Right lobe of liver (tissue), 6 donors: ENCODE data around the gene MLLT1. TPM values are rescaled to one million over a fixed set of nuclear protein-coding genes. Genes with fewer than 3 reads are reported as not detected.

Experiments used
- ATAC-seq, 4 donors: fragments of 200-7000 bp; cut with Tn5 transposase; one replicate each; pipeline ENCODE4 v1.9.1; 2020; ENCODE audit warnings: mild to moderate bottlenecking in 4 of 4, moderate library complexity in 4 of 4
- DNase-seq, 3 donors: peaks; one replicate each; pipeline ENCODE4 v3.0.0-alpha.2; 2020
- H3K27ac ChIP-seq, 3 donors: fragments of 200-600 bp; one replicate each; pipeline ENCODE4 v1.8.0; 2022
- H3K27me3 ChIP-seq, 2 donors: fragments of 200-600 bp; one replicate each; pipeline ENCODE4 v1.8.0; 2022
- H3K36me3 ChIP-seq, 4 donors: fragments of 200-600 bp; sonication (generic) in 1 of 4; one replicate each; pipeline versions ENCODE4 v1.5.1 to v1.8.0; 2017 to 2022; ENCODE audit warnings: control low read depth in 1 of 4
- H3K4me1 ChIP-seq, 4 donors: fragments of 200-600 bp; sonication (generic) in 1 of 4; one replicate each; pipeline versions ENCODE4 v1.5.1 to v1.8.0; 2017 to 2022; ENCODE audit warnings: control low read depth in 1 of 4
- H3K4me3 ChIP-seq, 3 donors: fragments of 200-600 bp; one replicate each; pipeline ENCODE4 v1.8.0; 2022
- H3K9me3 ChIP-seq, 4 donors: fragments of 200-600 bp; sonication (generic) in 1 of 4; one replicate each; pipeline versions ENCODE4 v1.5.1 to v1.8.0; 2017 to 2022; ENCODE audit warnings: control low read depth in 1 of 4
- CTCF ChIP-seq, 4 donors: fragments of 200-600 bp in 3 of 4; fragments of 450-650 bp in 1 of 4; IDR thresholded peaks; one replicate each; pipeline versions ENCODE4 v1.5.1 to v1.8.0; 2016 to 2022; ENCODE audit warnings: antibody characterized with exemption in 4 of 4, mild to moderate bottlenecking in 2 of 4
- POLR2A ChIP-seq: fragments of 450-650 bp; IDR thresholded peaks from one replicate; pipeline ENCODE4 v1.6.1; 2017; ENCODE audit warnings: antibody characterized with exemption, mild to moderate bottlenecking
- WGBS: methylation state at CpG from one replicate; pipeline ENCODE4 v1.1.6; 2018; ENCODE audit warnings: low coverage, low lambda C conversion rate; ENCODE audit not compliant: insufficient coverage; ENCODE audit errors: missing lambda C conversion rate; 5-methylcytosine and 5-hydroxymethylcytosine counted together
- intact Hi-C, 2 donors: fragments of 100-400 bp; cut with DNase I; formaldehyde crosslinking; loops; one replicate each; pipeline versions ENCODE4 v1.11.2 to v1.14.1; 2022
- total RNA-seq, 6 experiments: library from RNA; depleted of rRNA in 2 of 6; stranded (reverse); fragments of >200 nt in 2 of 6; fragmentation: NEBNext Ultra II Directional in 3 of 6; extraction: Animal tissue kit (Norgen Biotek cat#: 25700) in 3 of 6; gene quantifications; one replicate each; pipeline versions ENCODE4 v1.1.0 to v1.2.4, GENCODE V29; 2016 to 2023
- donor health status: DM: no; HTN: yes; CAD: no.
- donor health status: DM: no; HTN: no; CAD: no.
- donor health status: DM: no; HTN: no; CAD: no.
- donor health status: DM: no; HTN: yes; CAD: no.
- donor health status: DM: no; HTN: yes; CAD: no.

MLLT1 gene
- total RNA-seq, 6 experiments from 2014 or later: 11.3 to 24.3 (median 15.3) TPM

- no peak for TF ChIP-seq POLR2A
- no peak for TF ChIP-seq CTCF (IDR thresholded peaks at IDR 0.05)
- intact Hi-C loops: no loop called here
- Histone ChIP-seq H3K27me3 (no peaks in the 10 kb centered on the region), H3K4me3 (no peak overlapping the region), H3K9me3 (no peaks in the 10 kb centered on the region), H3K27ac (no peak overlapping the region), H3K4me1 (peaks cover 0 to 57% (median 27%) of the 10 kb centered on the region in 4 donors), H3K36me3 (no peaks in the 10 kb centered on the region)
- ATAC-seq (no peak), DNase-seq (no peak)
- 61% methylated on average over 7 of the region's 9 CpGs for WGBS
Observed at GRCh38 chr19:6278051-6278450, 1.7 kb downstream of the MLLT1 start.

GRCh38 chr19:6276447-6276846, 3.3 kb downstream of the MLLT1 start:
- ATAC-seq (no peak), DNase-seq (peak in 1 of 3 donors; percentile 58)
- H3K4me3 ChIP-seq: no peak overlapping the region
- no peaks in the 10 kb centered on the region for H3K27me3 ChIP-seq
- H3K4me1 ChIP-seq: peaks cover 0 to 71% (median 35%) of the 10 kb centered on the region in 4 donors
- TF ChIP-seq POLR2A: no peak
- no peak for TF ChIP-seq CTCF (IDR thresholded peaks at IDR 0.05)
- no peaks in the 10 kb centered on the region for H3K36me3 ChIP-seq
- intact Hi-C loops: no loop called here
- no peak overlapping the region for H3K27ac ChIP-seq
- no peaks in the 10 kb centered on the region for H3K9me3 ChIP-seq
- WGBS: 70% methylated on average over 8 of the region's 12 CpGs

- H3K27me3 ChIP-seq: no peaks in the 10 kb centered on the region
- H3K4me1 ChIP-seq: peaks cover 0 to 83% (median 40%) of the 10 kb centered on the region in 4 donors
- DNase-seq (no peak), ATAC-seq (no peak)
- H3K4me3 ChIP-seq: peak overlapping the region in 1 of 3 donors; percentile 16
- WGBS: 37% methylated on average over 8 of the region's 18 CpGs
- peak overlapping the region; percentile 77 to 80 (median 78) for H3K27ac ChIP-seq
- no peaks in the 10 kb centered on the region for H3K36me3 ChIP-seq
- no peak for TF ChIP-seq POLR2A
- no peak for TF ChIP-seq CTCF (IDR thresholded peaks at IDR 0.05)
- no peaks in the 10 kb centered on the region for H3K9me3 ChIP-seq
- intact Hi-C loops: no loop called here
Observed at GRCh38 chr19:6275170-6275744, 4.5 kb downstream of the MLLT1 start.

GRCh38 chr19:6274756-6275155, 5.0 kb downstream of the MLLT1 start:
- TF ChIP-seq POLR2A (no peak), CTCF (IDR thresholded peaks at IDR 0.05) (no peak)
- no peaks in the 10 kb centered on the region for H3K27me3 ChIP-seq
- peak overlapping the region; percentile 77 to 80 (median 78) for H3K27ac ChIP-seq
- H3K4me1 ChIP-seq: peaks cover 0 to 86% (median 42%) of the 10 kb centered on the region in 4 donors
- ATAC-seq (peak; percentile 41 to 64 (median 61)), DNase-seq (peak; percentile 72 to 92 (median 89))
- intact Hi-C loops: no loop called here
- no peaks in the 10 kb centered on the region for H3K36me3 ChIP-seq
- no peaks in the 10 kb centered on the region for H3K9me3 ChIP-seq
- WGBS: no CpG with 5 or more reads among the region's 15 CpGs
- H3K4me3 ChIP-seq: peak overlapping the region in 2 of 3 donors; percentile 9 to 16
